HFF-Myc (cell line): Measurements from ENCODE around the gene NR0B2.

ENCODE experiments used
- DNase-seq: peaks from one replicate; pipeline ENCODE4 v3.0.0-alpha.2; 2011; ENCODE audit warnings: low read depth; ENCODE audit errors: extremely low read depth
- H3K4me3 ChIP-seq: replicated peaks from 2 replicates; pipeline ENCODE4 v1.5.1; 2011; ENCODE audit warnings: low read depth, mild to moderate bottlenecking, control low read depth, low read length
- CTCF ChIP-seq: IDR thresholded peaks from 2 replicates; pipeline ENCODE4 v1.5.1; 2012; ENCODE audit warnings: mild to moderate bottlenecking, low read depth, low read length, control low read depth; ENCODE audit errors: missing control alignments

The NR0B2 gene

GRCh38 chr1:26861889-26862378 is 51.8 kb downstream of the NR0B2 start:
- no peak overlapping the region for H3K4me3 ChIP-seq
- no peak for TF ChIP-seq CTCF
- DNase-seq, result no peak
